ENCODE results near the gene RUNX2.
"Not testable (repeated sequence)": the region's sequence is repeated elsewhere in the genome, so short reads cannot be mapped to it uniquely, and the experiment has no call there.

Gene RUNX2

GRCh38 chr6:45555981-45556771, 228.0 kb downstream of the RUNX2 start:
- Histone ChIP-seq H3K9ac (ENCODE audit: low read length in 5 of 5) (no peak overlapping the region), H3K4me1 (ENCODE audit: control insufficient read depth in 5 of 5, insufficient read depth in 5 of 5, low read length in 5 of 5) (no peaks in the 10 kb centered on the region), H3K36me3 (ENCODE audit: control insufficient read depth in 5 of 5, insufficient read depth in 5 of 5, low read length in 5 of 5) (no peaks in the 10 kb centered on the region), H3K27ac (ENCODE audit: low read depth, low read length) (no peak overlapping the region), H3K27me3 (ENCODE audit: control insufficient read depth in 5 of 5, insufficient read depth in 4 of 5, low read length in 5 of 5) (peaks cover 0 to 2% (median 0%) of the 10 kb centered on the region in 5 donors), H3K4me3 (ENCODE audit: low read depth in 1 of 5, low read length in 5 of 5) (peak overlapping the region in 3 of 5 donors; percentile 7 to 34 (median 34)), H3K9me3 (ENCODE audit: control insufficient read depth in 5 of 5, low read length in 5 of 5) (no peaks in the 10 kb centered on the region)

- peaks cover 0 to 2% (median 0%) of the 10 kb centered on the region in 5 donors for H3K27me3 ChIP-seq (ENCODE audit: control insufficient read depth in 5 of 5, insufficient read depth in 4 of 5, low read length in 5 of 5)
- no peaks in the 10 kb centered on the region for H3K4me1 ChIP-seq (ENCODE audit: control insufficient read depth in 5 of 5, insufficient read depth in 5 of 5, low read length in 5 of 5)
- H3K36me3 ChIP-seq (ENCODE audit: control insufficient read depth in 5 of 5, insufficient read depth in 5 of 5, low read length in 5 of 5), result no peaks in the 10 kb centered on the region
- no peak overlapping the region for H3K4me3 ChIP-seq (ENCODE audit: low read depth in 1 of 5, low read length in 5 of 5)
- no peaks in the 10 kb centered on the region for H3K9me3 ChIP-seq (ENCODE audit: control insufficient read depth in 5 of 5, low read length in 5 of 5)
- H3K27ac ChIP-seq (ENCODE audit: low read depth, low read length), result no peak overlapping the region
- no peak overlapping the region for H3K9ac ChIP-seq (ENCODE audit: low read length in 5 of 5)
Observed at GRCh38 chr6:45556828-45557227, 228.7 kb downstream of the RUNX2 start.

- H3K27ac ChIP-seq (ENCODE audit: low read depth, low read length), result no peak overlapping the region
- H3K9me3 ChIP-seq (ENCODE audit: control insufficient read depth in 5 of 5, low read length in 5 of 5), result no peaks in the 10 kb centered on the region
- H3K4me1 ChIP-seq (ENCODE audit: control insufficient read depth in 5 of 5, insufficient read depth in 5 of 5, low read length in 5 of 5), result no peaks in the 10 kb centered on the region
- H3K36me3 ChIP-seq (ENCODE audit: control insufficient read depth in 5 of 5, insufficient read depth in 5 of 5, low read length in 5 of 5), result no peaks in the 10 kb centered on the region
- no peak overlapping the region for H3K4me3 ChIP-seq (ENCODE audit: low read depth in 1 of 5, low read length in 5 of 5)
- no peak overlapping the region for H3K9ac ChIP-seq (ENCODE audit: low read length in 5 of 5)
- H3K27me3 ChIP-seq (ENCODE audit: control insufficient read depth in 5 of 5, insufficient read depth in 4 of 5, low read length in 5 of 5), result peaks cover 0 to 2% (median 0%) of the 10 kb centered on the region in 5 donors
Observed at GRCh38 chr6:45557454-45557853, 229.3 kb downstream of the RUNX2 start.

- Histone ChIP-seq H3K36me3 (ENCODE audit: control insufficient read depth in 5 of 5, insufficient read depth in 5 of 5, low read length in 5 of 5) (no peaks in the 10 kb centered on the region), H3K9me3 (ENCODE audit: control insufficient read depth in 5 of 5, low read length in 5 of 5) (no peaks in the 10 kb centered on the region), H3K27ac (ENCODE audit: low read depth, low read length) (no peak overlapping the region), H3K27me3 (ENCODE audit: control insufficient read depth in 5 of 5, insufficient read depth in 4 of 5, low read length in 5 of 5) (peaks cover 0 to under 1% (median 0%) of the 10 kb centered on the region in 5 donors), H3K4me3 (ENCODE audit: low read depth in 1 of 5, low read length in 5 of 5) (no peak overlapping the region), H3K9ac (ENCODE audit: low read length in 5 of 5) (no peak overlapping the region), H3K4me1 (ENCODE audit: control insufficient read depth in 5 of 5, insufficient read depth in 5 of 5, low read length in 5 of 5) (no peaks in the 10 kb centered on the region)
Observed at GRCh38 chr6:45558858-45559257, 230.7 kb downstream of the RUNX2 start.

- H3K4me3 ChIP-seq (ENCODE audit: low read depth in 1 of 5, low read length in 5 of 5); H3K9ac ChIP-seq (ENCODE audit: low read length in 5 of 5); H3K27ac ChIP-seq (ENCODE audit: low read depth, low read length); H3K36me3 ChIP-seq (ENCODE audit: control insufficient read depth in 5 of 5, insufficient read depth in 5 of 5, low read length in 5 of 5); H3K4me1 ChIP-seq (ENCODE audit: control insufficient read depth in 5 of 5, insufficient read depth in 5 of 5, low read length in 5 of 5); H3K27me3 ChIP-seq (ENCODE audit: control insufficient read depth in 5 of 5, insufficient read depth in 4 of 5, low read length in 5 of 5); H3K9me3 ChIP-seq (ENCODE audit: control insufficient read depth in 5 of 5, low read length in 5 of 5): not testable (repeated sequence)
Observed at GRCh38 chr6:45560321-45560820, 232.2 kb downstream of the RUNX2 start.

- H3K27ac ChIP-seq (ENCODE audit: low read depth, low read length), result no peak overlapping the region
- no peaks in the 10 kb centered on the region for H3K36me3 ChIP-seq (ENCODE audit: control insufficient read depth in 5 of 5, insufficient read depth in 5 of 5, low read length in 5 of 5)
- no peak overlapping the region for H3K9ac ChIP-seq (ENCODE audit: low read length in 5 of 5)
- H3K4me1 ChIP-seq (ENCODE audit: control insufficient read depth in 5 of 5, insufficient read depth in 5 of 5, low read length in 5 of 5), result no peaks in the 10 kb centered on the region
- H3K27me3 ChIP-seq (ENCODE audit: control insufficient read depth in 5 of 5, insufficient read depth in 4 of 5, low read length in 5 of 5), result no peaks in the 10 kb centered on the region
- no peaks in the 10 kb centered on the region for H3K9me3 ChIP-seq (ENCODE audit: control insufficient read depth in 5 of 5, low read length in 5 of 5)
- H3K4me3 ChIP-seq (ENCODE audit: low read depth in 1 of 5, low read length in 5 of 5), result no peak overlapping the region
Observed at GRCh38 chr6:45562171-45562570, 234.0 kb downstream of the RUNX2 start.

- Histone ChIP-seq H3K9me3 (ENCODE audit: control insufficient read depth in 5 of 5, low read length in 5 of 5) (no peaks in the 10 kb centered on the region), H3K9ac (ENCODE audit: low read length in 5 of 5) (no peak overlapping the region), H3K4me1 (ENCODE audit: control insufficient read depth in 5 of 5, insufficient read depth in 5 of 5, low read length in 5 of 5) (no peaks in the 10 kb centered on the region), H3K27ac (ENCODE audit: low read depth, low read length) (no peak overlapping the region), H3K4me3 (ENCODE audit: low read depth in 1 of 5, low read length in 5 of 5) (no peak overlapping the region), H3K36me3 (ENCODE audit: control insufficient read depth in 5 of 5, insufficient read depth in 5 of 5, low read length in 5 of 5) (no peaks in the 10 kb centered on the region), H3K27me3 (ENCODE audit: control insufficient read depth in 5 of 5, insufficient read depth in 4 of 5, low read length in 5 of 5) (no peaks in the 10 kb centered on the region)
Observed at GRCh38 chr6:45563041-45563440, 234.9 kb downstream of the RUNX2 start.

GRCh38 chr6:45563844-45564243, 235.7 kb downstream of the RUNX2 start:
- H3K9ac ChIP-seq (ENCODE audit: low read length in 5 of 5), result no peak overlapping the region
- no peaks in the 10 kb centered on the region for H3K36me3 ChIP-seq (ENCODE audit: control insufficient read depth in 5 of 5, insufficient read depth in 5 of 5, low read length in 5 of 5)
- H3K4me1 ChIP-seq (ENCODE audit: control insufficient read depth in 5 of 5, insufficient read depth in 5 of 5, low read length in 5 of 5), result no peaks in the 10 kb centered on the region
- no peak overlapping the region for H3K4me3 ChIP-seq (ENCODE audit: low read depth in 1 of 5, low read length in 5 of 5)
- no peaks in the 10 kb centered on the region for H3K9me3 ChIP-seq (ENCODE audit: control insufficient read depth in 5 of 5, low read length in 5 of 5)
- H3K27ac ChIP-seq (ENCODE audit: low read depth, low read length), result no peak overlapping the region
- H3K27me3 ChIP-seq (ENCODE audit: control insufficient read depth in 5 of 5, insufficient read depth in 4 of 5, low read length in 5 of 5), result no peaks in the 10 kb centered on the region

- no peak overlapping the region for H3K9ac ChIP-seq (ENCODE audit: low read length in 5 of 5)
- H3K36me3 ChIP-seq (ENCODE audit: control insufficient read depth in 5 of 5, insufficient read depth in 5 of 5, low read length in 5 of 5), result no peaks in the 10 kb centered on the region
- H3K4me1 ChIP-seq (ENCODE audit: control insufficient read depth in 5 of 5, insufficient read depth in 5 of 5, low read length in 5 of 5), result no peaks in the 10 kb centered on the region
- no peaks in the 10 kb centered on the region for H3K9me3 ChIP-seq (ENCODE audit: control insufficient read depth in 5 of 5, low read length in 5 of 5)
- no peaks in the 10 kb centered on the region for H3K27me3 ChIP-seq (ENCODE audit: control insufficient read depth in 5 of 5, insufficient read depth in 4 of 5, low read length in 5 of 5)
- no peak overlapping the region for H3K27ac ChIP-seq (ENCODE audit: low read depth, low read length)
- no peak overlapping the region for H3K4me3 ChIP-seq (ENCODE audit: low read depth in 1 of 5, low read length in 5 of 5)
Observed at GRCh38 chr6:45566882-45567281, 238.8 kb downstream of the RUNX2 start.

GRCh38 chr6:45567879-45568278, 239.7 kb downstream of the RUNX2 start:
- no peaks in the 10 kb centered on the region for H3K4me1 ChIP-seq (ENCODE audit: control insufficient read depth in 5 of 5, insufficient read depth in 5 of 5, low read length in 5 of 5)
- no peaks in the 10 kb centered on the region for H3K27me3 ChIP-seq (ENCODE audit: control insufficient read depth in 5 of 5, insufficient read depth in 4 of 5, low read length in 5 of 5)
- H3K9me3 ChIP-seq (ENCODE audit: control insufficient read depth in 5 of 5, low read length in 5 of 5), result no peaks in the 10 kb centered on the region
- H3K36me3 ChIP-seq (ENCODE audit: control insufficient read depth in 5 of 5, insufficient read depth in 5 of 5, low read length in 5 of 5), result no peaks in the 10 kb centered on the region
- H3K27ac ChIP-seq (ENCODE audit: low read depth, low read length), result no peak overlapping the region
- no peak overlapping the region for H3K4me3 ChIP-seq (ENCODE audit: low read depth in 1 of 5, low read length in 5 of 5)
- no peak overlapping the region for H3K9ac ChIP-seq (ENCODE audit: low read length in 5 of 5)

Data from subcutaneous abdominal adipose tissue (tissue), 5 donors.